HepG2 (cell line): ENCODE results near the gene CD276.

ENCODE experiments used
- CBFB ChIP-seq: sonication (generic); formaldehyde crosslinking; IDR thresholded peaks from 2 replicates; pipeline ENCODE4 v1.4.0; 2020; ENCODE audit warnings: missing genetic modification reagents
- JUN ChIP-seq: sonication (generic); formaldehyde crosslinking; IDR thresholded peaks from 2 replicates; pipeline ENCODE4 v1.4.0; 2020; ENCODE audit warnings: mild to moderate bottlenecking, missing genetic modification reagents
- PHF8 ChIP-seq: sonication (generic); formaldehyde crosslinking; IDR thresholded peaks from 2 replicates; pipeline ENCODE4 v1.5.0; 2020; ENCODE audit warnings: missing genetic modification reagents
- REST ChIP-seq, 2 experiments: IDR thresholded peaks; 2 replicates each; pipeline ENCODE4 v1.6.1; 2011 to 2012; ENCODE audit warnings: low read length in 2 of 2, borderline replicate concordance in 1 of 2, low read depth in 1 of 2, mild to moderate bottlenecking in 1 of 2, moderate library complexity in 1 of 2
- USF2 ChIP-seq, 2 experiments: sonication (generic) in 1 of 2; formaldehyde crosslinking in 1 of 2; IDR thresholded peaks; 2 replicates each; pipeline versions ENCODE4 v1.5.1 to v1.6.1; 2011 to 2020; ENCODE audit warnings: borderline replicate concordance in 1 of 2, low read depth in 1 of 2, low read length in 1 of 2, mild to moderate bottlenecking in 1 of 2, missing genetic modification reagents in 1 of 2, moderate library complexity in 1 of 2
- TF ChIP-seq, protein P1 (sequence below): sonication (generic); formaldehyde crosslinking; IDR thresholded peaks from 2 replicates; pipeline ENCODE4 v1.8.1; 2023; ENCODE audit warnings: missing genetic modification reagents, inconsistent platforms, borderline replicate concordance
- TF ChIP-seq, protein P2 (sequence below): sonication (generic); formaldehyde crosslinking; IDR thresholded peaks from 2 replicates; pipeline ENCODE4 v1.5.0; 2020; ENCODE audit warnings: mild to moderate bottlenecking, missing genetic modification reagents, borderline replicate concordance

- TF ChIP-seq REST (IDR thresholded peaks at IDR 0.05; ENCODE audit: borderline replicate concordance in 1 of 2, low read depth in 1 of 2, low read length in 2 of 2) (no peak), PHF8 (CRISPR knock-in tag) (no peak), CBFB (CRISPR knock-in tag) (no peak), JUN (CRISPR knock-in tag) (no peak), USF2 (IDR thresholded peaks at IDR 0.05; ENCODE audit: low read depth, low read length) (no peak), USF2 (CRISPR knock-in tag; IDR thresholded peaks at IDR 0.05; ENCODE audit: borderline replicate concordance) (no peak)
- TF ChIP-seq, protein P1, sequence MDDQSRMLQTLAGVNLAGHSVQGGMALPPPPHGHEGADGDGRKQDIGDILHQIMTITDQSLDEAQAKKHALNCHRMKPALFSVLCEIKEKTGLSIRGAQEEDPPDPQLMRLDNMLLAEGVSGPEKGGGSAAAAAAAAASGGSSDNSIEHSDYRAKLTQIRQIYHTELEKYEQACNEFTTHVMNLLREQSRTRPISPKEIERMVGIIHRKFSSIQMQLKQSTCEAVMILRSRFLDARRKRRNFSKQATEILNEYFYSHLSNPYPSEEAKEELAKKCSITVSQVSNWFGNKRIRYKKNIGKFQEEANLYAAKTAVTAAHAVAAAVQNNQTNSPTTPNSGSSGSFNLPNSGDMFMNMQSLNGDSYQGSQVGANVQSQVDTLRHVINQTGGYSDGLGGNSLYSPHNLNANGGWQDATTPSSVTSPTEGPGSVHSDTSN (CRISPR knock-in tag): no peak
- TF ChIP-seq, protein P2, sequence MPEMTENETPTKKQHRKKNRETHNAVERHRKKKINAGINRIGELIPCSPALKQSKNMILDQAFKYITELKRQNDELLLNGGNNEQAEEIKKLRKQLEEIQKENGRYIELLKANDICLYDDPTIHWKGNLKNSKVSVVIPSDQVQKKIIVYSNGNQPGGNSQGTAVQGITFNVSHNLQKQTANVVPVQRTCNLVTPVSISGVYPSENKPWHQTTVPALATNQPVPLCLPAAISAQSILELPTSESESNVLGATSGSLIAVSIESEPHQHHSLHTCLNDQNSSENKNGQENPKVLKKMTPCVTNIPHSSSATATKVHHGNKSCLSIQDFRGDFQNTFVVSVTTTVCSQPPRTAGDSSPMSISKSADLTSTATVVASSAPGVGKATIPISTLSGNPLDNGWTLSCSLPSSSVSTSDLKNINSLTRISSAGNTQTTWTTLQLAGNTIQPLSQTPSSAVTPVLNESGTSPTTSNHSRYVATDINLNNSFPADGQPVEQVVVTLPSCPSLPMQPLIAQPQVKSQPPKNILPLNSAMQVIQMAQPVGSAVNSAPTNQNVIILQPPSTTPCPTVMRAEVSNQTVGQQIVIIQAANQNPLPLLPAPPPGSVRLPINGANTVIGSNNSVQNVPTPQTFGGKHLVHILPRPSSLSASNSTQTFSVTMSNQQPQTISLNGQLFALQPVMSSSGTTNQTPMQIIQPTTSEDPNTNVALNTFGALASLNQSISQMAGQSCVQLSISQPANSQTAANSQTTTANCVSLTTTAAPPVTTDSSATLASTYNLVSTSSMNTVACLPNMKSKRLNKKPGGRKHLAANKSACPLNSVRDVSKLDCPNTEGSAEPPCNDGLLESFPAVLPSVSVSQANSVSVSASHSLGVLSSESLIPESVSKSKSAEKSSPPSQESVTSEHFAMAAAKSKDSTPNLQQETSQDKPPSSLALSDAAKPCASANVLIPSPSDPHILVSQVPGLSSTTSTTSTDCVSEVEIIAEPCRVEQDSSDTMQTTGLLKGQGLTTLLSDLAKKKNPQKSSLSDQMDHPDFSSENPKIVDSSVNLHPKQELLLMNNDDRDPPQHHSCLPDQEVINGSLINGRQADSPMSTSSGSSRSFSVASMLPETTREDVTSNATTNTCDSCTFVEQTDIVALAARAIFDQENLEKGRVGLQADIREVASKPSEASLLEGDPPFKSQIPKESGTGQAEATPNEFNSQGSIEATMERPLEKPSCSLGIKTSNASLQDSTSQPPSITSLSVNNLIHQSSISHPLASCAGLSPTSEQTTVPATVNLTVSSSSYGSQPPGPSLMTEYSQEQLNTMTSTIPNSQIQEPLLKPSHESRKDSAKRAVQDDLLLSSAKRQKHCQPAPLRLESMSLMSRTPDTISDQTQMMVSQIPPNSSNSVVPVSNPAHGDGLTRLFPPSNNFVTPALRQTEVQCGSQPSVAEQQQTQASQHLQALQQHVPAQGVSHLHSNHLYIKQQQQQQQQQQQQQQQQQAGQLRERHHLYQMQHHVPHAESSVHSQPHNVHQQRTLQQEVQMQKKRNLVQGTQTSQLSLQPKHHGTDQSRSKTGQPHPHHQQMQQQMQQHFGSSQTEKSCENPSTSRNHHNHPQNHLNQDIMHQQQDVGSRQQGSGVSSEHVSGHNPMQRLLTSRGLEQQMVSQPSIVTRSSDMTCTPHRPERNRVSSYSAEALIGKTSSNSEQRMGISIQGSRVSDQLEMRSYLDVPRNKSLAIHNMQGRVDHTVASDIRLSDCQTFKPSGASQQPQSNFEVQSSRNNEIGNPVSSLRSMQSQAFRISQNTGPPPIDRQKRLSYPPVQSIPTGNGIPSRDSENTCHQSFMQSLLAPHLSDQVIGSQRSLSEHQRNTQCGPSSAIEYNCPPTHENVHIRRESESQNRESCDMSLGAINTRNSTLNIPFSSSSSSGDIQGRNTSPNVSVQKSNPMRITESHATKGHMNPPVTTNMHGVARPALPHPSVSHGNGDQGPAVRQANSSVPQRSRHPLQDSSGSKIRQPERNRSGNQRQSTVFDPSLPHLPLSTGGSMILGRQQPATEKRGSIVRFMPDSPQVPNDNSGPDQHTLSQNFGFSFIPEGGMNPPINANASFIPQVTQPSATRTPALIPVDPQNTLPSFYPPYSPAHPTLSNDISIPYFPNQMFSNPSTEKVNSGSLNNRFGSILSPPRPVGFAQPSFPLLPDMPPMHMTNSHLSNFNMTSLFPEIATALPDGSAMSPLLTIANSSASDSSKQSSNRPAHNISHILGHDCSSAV: no peak
Measured at GRCh38 chr15:73679180-73679579, 5.0 kb upstream of the CD276 start.
